ENCODE data around the gene KIF20A. TPM values are rescaled to one million over a fixed set of nuclear protein-coding genes. Genes with fewer than 3 reads are reported as not detected.

The KIF20A gene
- total RNA-seq, 2 donors from 2014 or later, result 0.26 TPM; not detected in 1

DNA sequence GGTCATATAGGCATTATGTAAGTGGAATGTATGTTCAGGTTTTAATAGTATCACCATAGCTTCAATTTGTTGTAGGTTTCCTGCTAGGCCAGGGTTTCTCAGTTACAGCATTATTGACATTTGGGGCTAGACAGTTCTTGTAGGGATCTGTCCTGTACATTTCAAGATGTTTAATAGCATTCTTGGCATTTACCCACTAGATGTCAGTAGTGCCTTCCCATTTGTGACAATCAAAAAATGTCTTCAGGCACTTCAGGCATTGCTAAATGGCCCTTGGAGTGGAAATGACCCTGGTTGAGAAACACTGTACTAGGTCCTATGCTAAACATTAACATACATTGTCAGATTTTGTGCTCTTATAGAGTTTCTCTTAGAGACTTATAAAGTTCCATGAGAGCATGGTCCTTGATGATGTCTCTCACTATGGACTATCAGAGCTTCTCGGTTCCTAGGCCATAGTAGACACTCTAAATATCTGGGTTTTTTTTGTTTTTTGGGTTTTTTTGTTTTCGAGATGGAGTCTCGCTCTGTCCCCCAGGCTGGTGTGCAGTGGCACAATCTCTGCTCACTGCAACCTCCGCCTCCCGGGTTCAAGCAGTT lies 1.4 kb downstream of the KIF20A start:
- no peak overlapping the region for H3K27ac ChIP-seq
- ATAC-seq (no peak), DNase-seq (no peak)
- no peaks in the 10 kb centered on the region for H3K36me3 ChIP-seq (replicated peaks in 1 of 2; ENCODE audit: insufficient read depth in 1 of 2, low read depth in 2 of 2)
- intact Hi-C loops (cut with DNase I), result no loop called here
- no peaks in the 10 kb centered on the region for H3K27me3 ChIP-seq
- H3K4me3 ChIP-seq, result no peak overlapping the region
- peaks cover 21% of the 10 kb centered on the region for H3K4me1 ChIP-seq
- TF ChIP-seq, protein P1, sequence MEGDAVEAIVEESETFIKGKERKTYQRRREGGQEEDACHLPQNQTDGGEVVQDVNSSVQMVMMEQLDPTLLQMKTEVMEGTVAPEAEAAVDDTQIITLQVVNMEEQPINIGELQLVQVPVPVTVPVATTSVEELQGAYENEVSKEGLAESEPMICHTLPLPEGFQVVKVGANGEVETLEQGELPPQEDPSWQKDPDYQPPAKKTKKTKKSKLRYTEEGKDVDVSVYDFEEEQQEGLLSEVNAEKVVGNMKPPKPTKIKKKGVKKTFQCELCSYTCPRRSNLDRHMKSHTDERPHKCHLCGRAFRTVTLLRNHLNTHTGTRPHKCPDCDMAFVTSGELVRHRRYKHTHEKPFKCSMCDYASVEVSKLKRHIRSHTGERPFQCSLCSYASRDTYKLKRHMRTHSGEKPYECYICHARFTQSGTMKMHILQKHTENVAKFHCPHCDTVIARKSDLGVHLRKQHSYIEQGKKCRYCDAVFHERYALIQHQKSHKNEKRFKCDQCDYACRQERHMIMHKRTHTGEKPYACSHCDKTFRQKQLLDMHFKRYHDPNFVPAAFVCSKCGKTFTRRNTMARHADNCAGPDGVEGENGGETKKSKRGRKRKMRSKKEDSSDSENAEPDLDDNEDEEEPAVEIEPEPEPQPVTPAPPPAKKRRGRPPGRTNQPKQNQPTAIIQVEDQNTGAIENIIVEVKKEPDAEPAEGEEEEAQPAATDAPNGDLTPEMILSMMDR (IDR thresholded peaks at IDR 0.05), result peak in 3 of 7 experiments; percentile 13 to 29 (median 25)
- TF ChIP-seq POLR2A (IDR thresholded peaks at IDR 0.05), result no peak
- 64 to 68% methylated on average over 5 of the region's 5 CpGs for WGBS, 2 donors
- no peaks in the 10 kb centered on the region for H3K9me3 ChIP-seq

DNA sequence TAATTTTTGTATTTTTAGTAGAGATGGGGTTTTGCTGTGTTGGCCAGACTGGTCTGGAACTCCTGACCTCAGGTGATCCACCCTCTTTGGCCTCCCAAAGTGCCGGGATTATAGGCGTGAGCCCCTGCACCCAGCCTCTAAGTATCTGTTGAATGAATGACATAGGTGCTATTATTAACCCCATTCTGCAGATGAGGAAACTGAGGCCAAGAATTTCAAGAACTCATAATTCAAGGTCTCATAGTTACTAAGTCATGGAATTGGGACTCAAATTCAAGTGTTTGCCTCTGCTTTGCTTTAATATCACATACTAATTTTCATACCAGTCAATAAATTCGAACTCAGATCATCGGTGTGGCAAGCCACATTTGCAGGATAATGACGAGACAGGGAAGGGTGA lies 1.9 kb downstream of the KIF20A start:
- ATAC-seq (no peak), DNase-seq (no peak)
- Histone ChIP-seq H3K9me3 (no peaks in the 10 kb centered on the region), H3K27ac (no peak overlapping the region), H3K4me1 (peaks cover 21% of the 10 kb centered on the region), H3K36me3 (replicated peaks in 1 of 2; ENCODE audit: insufficient read depth in 1 of 2, low read depth in 2 of 2) (no peaks in the 10 kb centered on the region), H3K4me3 (no peak overlapping the region), H3K27me3 (no peaks in the 10 kb centered on the region)
- intact Hi-C loops (cut with DNase I), result no loop called here
- 79 to 80% methylated on average over 5 of the region's 5 CpGs for WGBS, 2 donors
- TF ChIP-seq, protein P1 (IDR thresholded peaks at IDR 0.05), result no peak

DNA sequence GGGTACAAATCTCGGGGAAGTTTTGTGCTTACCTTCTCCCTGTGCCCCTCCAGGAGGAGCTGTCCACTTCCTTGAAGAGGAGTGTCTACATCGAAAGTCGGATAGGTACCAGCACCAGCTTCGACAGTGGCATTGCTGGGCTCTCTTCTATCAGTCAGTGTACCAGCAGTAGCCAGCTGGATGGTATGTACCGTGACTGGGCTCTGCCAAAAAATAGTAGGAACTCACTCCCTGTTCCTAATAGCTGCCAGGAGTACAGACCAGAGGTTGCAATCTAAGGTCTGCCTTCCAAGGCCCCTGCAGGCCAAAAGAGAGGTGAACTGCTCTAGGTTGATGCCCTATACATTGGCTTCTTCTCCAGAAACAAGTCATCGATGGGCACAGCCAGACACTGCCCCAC lies 3.9 kb downstream of the KIF20A start:
- H3K27ac ChIP-seq, result no peak overlapping the region
- H3K4me3 ChIP-seq, result no peak overlapping the region
- TF ChIP-seq POLR2A (IDR thresholded peaks at IDR 0.05), result no peak
- TF ChIP-seq, protein P1 (IDR thresholded peaks at IDR 0.05), result no peak
- peaks cover 8% of the 10 kb centered on the region for H3K4me1 ChIP-seq
- no peaks in the 10 kb centered on the region for H3K9me3 ChIP-seq
- H3K36me3 ChIP-seq (replicated peaks in 1 of 2; ENCODE audit: insufficient read depth in 1 of 2, low read depth in 2 of 2), result peaks cover 0 to under 1% of the 10 kb centered on the region in 2 donors
- ATAC-seq (no peak), DNase-seq (no peak)
- intact Hi-C loops (cut with DNase I), result no loop called here
- no peaks in the 10 kb centered on the region for H3K27me3 ChIP-seq
- 79 to 84% methylated on average over 5 to 6 of the region's 6 CpGs for WGBS, 2 donors

DNA sequence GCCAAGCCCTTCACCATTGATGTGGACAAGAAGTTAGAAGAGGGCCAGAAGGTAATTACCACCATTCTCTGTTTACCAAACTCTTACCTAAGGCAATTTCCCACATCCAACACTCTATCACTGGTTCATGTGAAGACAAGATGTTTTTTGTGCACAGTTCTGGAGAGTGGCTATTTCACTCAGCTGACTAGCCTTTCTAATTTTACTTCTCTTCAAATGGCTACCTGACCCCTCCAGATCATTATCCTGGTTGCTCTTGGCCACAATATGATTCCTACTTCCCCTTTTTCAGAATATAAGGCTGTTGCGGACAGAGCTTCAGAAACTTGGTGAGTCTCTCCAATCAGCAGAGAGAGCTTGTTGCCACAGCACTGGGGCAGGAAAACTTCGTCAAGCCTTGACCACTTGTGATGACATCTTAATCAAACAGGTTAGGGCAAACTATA lies 7.1 kb downstream of the KIF20A start:
- ATAC-seq, result no peak
- 75 to 85% methylated on average over 2 of the region's 2 CpGs for WGBS, 2 donors
- DNase-seq, result no peak
- Histone ChIP-seq H3K4me3 (no peak overlapping the region), H3K27ac (no peak overlapping the region), H3K36me3 (replicated peaks in 1 of 2; ENCODE audit: insufficient read depth in 1 of 2, low read depth in 2 of 2) (peaks cover under 1 to 15% of the 10 kb centered on the region in 2 donors), H3K4me1 (no peaks in the 10 kb centered on the region), H3K27me3 (no peaks in the 10 kb centered on the region), H3K9me3 (no peaks in the 10 kb centered on the region)
- TF ChIP-seq, protein P1 (IDR thresholded peaks at IDR 0.05), result no peak
- intact Hi-C loops (cut with DNase I), result no loop called here

DNA sequence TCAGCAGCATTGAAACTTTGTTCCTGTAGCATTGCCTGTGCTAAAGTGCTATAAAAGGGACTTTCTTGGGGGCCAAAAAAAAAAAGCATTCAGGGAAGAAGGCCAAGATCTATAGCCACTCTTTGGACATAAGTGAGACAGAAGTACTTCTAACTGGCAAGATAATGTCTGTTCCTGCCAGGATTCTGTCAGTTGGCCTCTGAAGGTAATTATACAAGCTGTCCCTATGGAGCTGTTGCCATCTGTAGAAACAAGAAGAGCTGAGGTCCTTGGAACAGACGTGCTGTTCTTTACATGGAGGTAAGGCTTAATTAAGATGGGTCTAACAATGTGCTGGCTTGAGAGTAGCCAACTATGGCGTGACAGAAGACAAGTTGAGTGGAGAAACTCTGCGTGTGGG lies 9.7 kb downstream of the KIF20A start:
- no peaks in the 10 kb centered on the region for H3K27me3 ChIP-seq
- peaks cover 5 to 28% of the 10 kb centered on the region in 2 donors for H3K36me3 ChIP-seq (replicated peaks in 1 of 2; ENCODE audit: insufficient read depth in 1 of 2, low read depth in 2 of 2)
- H3K27ac ChIP-seq, result no peak overlapping the region
- H3K4me1 ChIP-seq, result no peaks in the 10 kb centered on the region
- ATAC-seq, result no peak
- no peak for DNase-seq
- no peaks in the 10 kb centered on the region for H3K9me3 ChIP-seq
- TF ChIP-seq POLR2A (IDR thresholded peaks at IDR 0.05), result no peak
- TF ChIP-seq, protein P1 (IDR thresholded peaks at IDR 0.05), result no peak
- intact Hi-C loops (cut with DNase I), result no loop called here
- no peak overlapping the region for H3K4me3 ChIP-seq
- WGBS, 2 donors, result 92 to 94% methylated on average over 3 of the region's 3 CpGs

Measured in body of pancreas (tissue), 4 donors.